ENCODE results near the gene ELL2.

DNA sequence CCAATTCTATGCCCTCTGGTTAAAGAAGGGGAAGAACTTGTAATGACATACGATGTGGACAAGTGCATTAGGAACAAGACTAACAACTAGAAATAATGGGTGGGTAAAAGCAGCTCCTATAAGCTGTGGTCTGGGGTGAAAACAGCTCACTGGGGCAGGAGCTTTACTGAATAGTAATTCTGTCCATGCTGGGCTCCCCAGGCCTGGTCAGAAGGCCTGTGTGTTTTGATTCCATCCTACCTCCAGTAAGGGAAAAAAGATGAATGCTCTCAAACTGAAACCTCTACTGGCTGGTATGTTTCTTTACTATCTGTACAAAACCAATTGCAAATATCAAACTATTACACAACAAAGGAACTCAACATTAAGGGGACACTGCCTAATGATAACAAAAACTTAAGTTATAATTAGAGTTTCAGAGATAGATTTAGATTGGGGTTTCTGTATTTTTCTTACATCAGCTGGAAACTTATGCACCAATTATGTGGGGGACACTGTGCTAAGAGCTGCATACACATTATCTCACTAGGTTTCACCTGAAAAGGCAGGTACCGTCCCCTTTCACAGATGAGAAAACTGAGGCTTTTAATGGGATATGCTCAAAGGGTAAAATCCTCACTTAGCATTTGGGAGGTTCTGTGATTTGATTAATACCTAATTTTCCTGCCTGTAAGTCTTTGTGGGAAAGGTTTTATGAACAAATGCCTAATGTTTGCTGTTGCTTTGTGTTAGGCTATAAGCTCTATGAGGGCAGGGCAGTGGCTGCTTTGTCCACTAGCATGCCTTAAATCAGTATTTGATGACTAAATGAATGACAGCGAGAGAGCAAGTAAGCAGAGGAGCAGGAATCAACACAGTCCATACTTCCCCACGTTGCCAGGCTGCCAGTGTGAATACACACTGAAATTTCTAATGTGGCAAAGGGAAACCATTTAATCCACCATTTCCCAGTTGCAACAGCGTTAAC lies 53.6 kb downstream of the ELL2 start:
- TF ChIP-seq, protein P1, sequence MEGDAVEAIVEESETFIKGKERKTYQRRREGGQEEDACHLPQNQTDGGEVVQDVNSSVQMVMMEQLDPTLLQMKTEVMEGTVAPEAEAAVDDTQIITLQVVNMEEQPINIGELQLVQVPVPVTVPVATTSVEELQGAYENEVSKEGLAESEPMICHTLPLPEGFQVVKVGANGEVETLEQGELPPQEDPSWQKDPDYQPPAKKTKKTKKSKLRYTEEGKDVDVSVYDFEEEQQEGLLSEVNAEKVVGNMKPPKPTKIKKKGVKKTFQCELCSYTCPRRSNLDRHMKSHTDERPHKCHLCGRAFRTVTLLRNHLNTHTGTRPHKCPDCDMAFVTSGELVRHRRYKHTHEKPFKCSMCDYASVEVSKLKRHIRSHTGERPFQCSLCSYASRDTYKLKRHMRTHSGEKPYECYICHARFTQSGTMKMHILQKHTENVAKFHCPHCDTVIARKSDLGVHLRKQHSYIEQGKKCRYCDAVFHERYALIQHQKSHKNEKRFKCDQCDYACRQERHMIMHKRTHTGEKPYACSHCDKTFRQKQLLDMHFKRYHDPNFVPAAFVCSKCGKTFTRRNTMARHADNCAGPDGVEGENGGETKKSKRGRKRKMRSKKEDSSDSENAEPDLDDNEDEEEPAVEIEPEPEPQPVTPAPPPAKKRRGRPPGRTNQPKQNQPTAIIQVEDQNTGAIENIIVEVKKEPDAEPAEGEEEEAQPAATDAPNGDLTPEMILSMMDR (IDR thresholded peaks at IDR 0.05; ENCODE audit: low read depth, low read length), result no peak
- TF ChIP-seq POLR2A (IDR thresholded peaks at IDR 0.05; ENCODE audit: extremely low read depth, insufficient read length) (no peak), MYC (IDR thresholded peaks at IDR 0.05; ENCODE audit: low read depth, low read length) (no peak)
- TF ChIP-seq, protein P2, sequence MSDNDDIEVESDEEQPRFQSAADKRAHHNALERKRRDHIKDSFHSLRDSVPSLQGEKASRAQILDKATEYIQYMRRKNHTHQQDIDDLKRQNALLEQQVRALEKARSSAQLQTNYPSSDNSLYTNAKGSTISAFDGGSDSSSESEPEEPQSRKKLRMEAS (IDR thresholded peaks at IDR 0.05; ENCODE audit: low read depth, low read length), result no peak

All from NB4 (cell line).